Measurements from ENCODE around the gene DNAJC9.

- TF ChIP-seq CTCF (IDR thresholded peaks at IDR 0.05) (no peak), POLR2A (IDR thresholded peaks at IDR 0.05) (no peak)
Observed at GRCh38 chr10:73238990-73239566, 8.0 kb downstream of the DNAJC9 start.
